Measurements from ENCODE around the gene MMP17.
"Not testable (repeated sequence)": the region's sequence is repeated elsewhere in the genome, so short reads cannot be mapped to it uniquely, and the experiment has no call there.

Gene MMP17

DNA sequence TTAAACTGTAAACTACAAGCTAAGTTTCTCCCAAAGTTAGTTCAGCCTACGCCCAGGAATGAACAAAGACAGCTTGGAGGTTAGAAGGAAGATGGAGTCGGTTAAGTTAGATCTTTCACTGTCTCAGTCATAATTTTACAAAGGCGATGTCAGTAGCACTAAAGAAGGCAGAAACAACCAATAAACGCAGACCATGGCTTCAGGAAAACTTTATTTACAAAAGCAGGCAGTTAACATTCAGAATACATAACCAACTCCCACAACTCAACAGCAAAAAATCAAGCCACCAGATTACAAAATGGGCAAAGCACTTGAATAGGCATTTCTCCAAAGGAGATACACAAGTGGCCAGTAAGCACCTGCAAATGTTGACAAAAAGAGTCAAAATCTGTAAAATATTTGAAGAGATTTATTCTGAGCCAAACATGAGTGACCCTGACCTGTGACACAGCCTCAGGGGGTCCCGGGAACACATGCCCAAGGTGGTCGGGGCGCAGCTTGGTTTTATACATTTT lies 57.4 kb downstream of the MMP17 start:
- Mint-ChIP-seq H3K27me3 (peaks cover 12% of the 10 kb centered on the region), H3K4me1 (peaks cover 2% of the 10 kb centered on the region), H3K36me3 (peaks cover 2% of the 10 kb centered on the region), H3K27ac (no peak overlapping the region), H3K4me3 (no peak overlapping the region), H3K9me3 (peaks cover 6% of the 10 kb centered on the region)
- no peak for DNase-seq (ENCODE audit: low spot score in 2 of 2)
- no peak for ATAC-seq (ENCODE audit: low read depth)

GRCh38 chr12:131891722-131892121 lies 63.5 kb downstream of the MMP17 start:
- DNase-seq (ENCODE audit: low spot score in 2 of 2); H3K36me3 Mint-ChIP-seq: not testable (repeated sequence)

GRCh38 chr12:131892711-131893604 lies 64.8 kb downstream of the MMP17 start:
- Mint-ChIP-seq H3K27ac (no peak overlapping the region), H3K4me1 (peaks cover 9% of the 10 kb centered on the region), H3K27me3 (peaks cover 5% of the 10 kb centered on the region), H3K4me3 (no peak overlapping the region), H3K36me3 (no peaks in the 10 kb centered on the region), H3K9me3 (no peaks in the 10 kb centered on the region)
- DNase-seq (ENCODE audit: low spot score in 2 of 2) (no peak), ATAC-seq (ENCODE audit: low read depth) (no peak)

More at GRCh38 chr12:131891722-131892121, 63.5 kb downstream of the MMP17 start:
- not testable (repeated sequence) for H3K27me3 Mint-ChIP-seq; H3K4me3 Mint-ChIP-seq; H3K27ac Mint-ChIP-seq; ATAC-seq (ENCODE audit: low read depth); H3K9me3 Mint-ChIP-seq; H3K4me1 Mint-ChIP-seq

- Mint-ChIP-seq H3K27me3 (peaks cover 2% of the 10 kb centered on the region), H3K27ac (no peak overlapping the region), H3K36me3 (no peaks in the 10 kb centered on the region), H3K4me1 (peaks cover 9% of the 10 kb centered on the region), H3K4me3 (no peak overlapping the region), H3K9me3 (no peaks in the 10 kb centered on the region)
- ATAC-seq (ENCODE audit: low read depth): no peak
- DNase-seq (ENCODE audit: low spot score in 2 of 2): no peak
Observed at GRCh38 chr12:131893605-131894312, 65.6 kb downstream of the MMP17 start.

DNA sequence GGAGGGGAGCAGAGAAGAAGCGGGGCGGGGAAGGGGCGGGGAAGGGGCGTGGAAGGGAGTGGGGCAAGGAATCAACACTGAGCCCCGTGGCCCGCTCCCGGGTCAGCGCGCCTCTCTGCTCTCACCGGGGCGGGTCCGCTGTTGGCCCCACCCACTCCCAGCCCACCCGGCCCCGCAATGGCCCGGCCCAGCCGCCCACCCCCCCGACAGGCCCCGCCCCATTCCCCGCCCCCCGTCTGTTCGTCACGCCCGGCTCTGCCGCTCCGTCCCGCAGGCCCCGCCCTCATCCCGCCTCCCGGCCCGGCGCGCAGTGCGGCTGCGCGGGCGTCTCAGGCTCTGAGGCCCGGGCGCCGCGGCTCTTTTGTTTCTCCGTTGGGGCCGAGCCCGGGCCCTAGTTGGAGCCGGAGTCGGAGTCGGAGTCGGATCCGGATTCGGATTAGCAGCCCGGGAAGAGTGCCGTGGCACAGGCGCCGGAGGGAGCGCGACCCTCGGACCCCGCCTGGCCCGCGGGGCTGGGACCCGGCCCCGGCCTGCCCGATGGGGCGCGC lies 66.2 kb downstream of the MMP17 start, which contains the start of gene ULK1:
Gene ULK1 (plus strand): TSS at position 310 of the 548 bp plus-strand sequence. CDS start 380 bp downstream, outside the sequence.
- Mint-ChIP-seq H3K27ac (peak within 1 kb of the TSS; percentile 92), H3K27me3 (no peaks in the 10 kb centered on the region), H3K36me3 (no peaks in the 10 kb centered on the region), H3K4me1 (peaks cover 9% of the 10 kb centered on the region), H3K4me3 (peak within 1 kb of the TSS; percentile 88), H3K9me3 (no peaks in the 10 kb centered on the region)
- peak; percentile 92 to 94 for DNase-seq (ENCODE audit: low spot score in 2 of 2)
- peak; percentile 81 for ATAC-seq (ENCODE audit: low read depth)

DNA sequence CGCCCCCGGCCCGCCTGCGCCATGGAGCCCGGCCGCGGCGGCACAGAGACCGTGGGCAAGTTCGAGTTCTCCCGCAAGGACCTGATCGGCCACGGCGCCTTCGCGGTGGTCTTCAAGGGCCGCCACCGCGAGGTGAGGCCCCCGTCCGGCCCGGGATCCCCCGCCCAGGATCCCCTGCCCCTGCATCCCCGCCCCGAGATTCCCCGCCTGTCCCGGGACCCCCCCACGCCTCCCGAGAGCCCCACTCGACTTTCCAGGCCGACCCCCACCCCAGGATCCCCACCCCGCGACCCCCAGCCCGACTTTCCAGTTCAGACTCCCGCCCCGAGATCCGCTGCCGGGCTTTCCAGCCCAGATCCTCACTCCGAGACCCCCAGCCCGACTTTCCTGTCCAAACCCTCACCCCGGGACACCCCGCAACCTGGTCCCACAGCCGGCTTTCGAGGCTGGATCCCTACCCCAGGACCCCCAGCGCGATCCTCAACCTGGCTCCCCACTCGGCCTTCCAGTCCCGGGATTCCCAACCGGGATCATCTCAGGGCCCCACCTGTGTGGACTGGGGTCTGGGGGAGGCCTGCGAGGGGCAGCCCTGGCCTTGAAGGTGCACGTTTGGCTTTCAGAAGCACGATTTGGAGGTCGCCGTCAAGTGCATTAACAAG lies 66.9 kb downstream of the MMP17 start:
- Mint-ChIP-seq H3K36me3 (no peaks in the 10 kb centered on the region), H3K4me1 (peaks cover 9% of the 10 kb centered on the region), H3K9me3 (no peaks in the 10 kb centered on the region), H3K27me3 (no peaks in the 10 kb centered on the region), H3K27ac (peak overlapping the region; percentile 92), H3K4me3 (peak overlapping the region; percentile 88)
- DNase-seq (ENCODE audit: low spot score in 2 of 2) (peak in 1 of 2 donors; percentile 39), ATAC-seq (ENCODE audit: low read depth) (no peak)

- no peak for ATAC-seq (ENCODE audit: low read depth)
- Mint-ChIP-seq H3K36me3 (no peaks in the 10 kb centered on the region), H3K27ac (peak overlapping the region; percentile 92), H3K4me3 (peak overlapping the region; percentile 88), H3K9me3 (no peaks in the 10 kb centered on the region), H3K27me3 (no peaks in the 10 kb centered on the region), H3K4me1 (peaks cover 9% of the 10 kb centered on the region)
- DNase-seq (ENCODE audit: low spot score in 2 of 2): no peak
Observed at GRCh38 chr12:131895640-131896079, 67.5 kb downstream of the MMP17 start.

DNA sequence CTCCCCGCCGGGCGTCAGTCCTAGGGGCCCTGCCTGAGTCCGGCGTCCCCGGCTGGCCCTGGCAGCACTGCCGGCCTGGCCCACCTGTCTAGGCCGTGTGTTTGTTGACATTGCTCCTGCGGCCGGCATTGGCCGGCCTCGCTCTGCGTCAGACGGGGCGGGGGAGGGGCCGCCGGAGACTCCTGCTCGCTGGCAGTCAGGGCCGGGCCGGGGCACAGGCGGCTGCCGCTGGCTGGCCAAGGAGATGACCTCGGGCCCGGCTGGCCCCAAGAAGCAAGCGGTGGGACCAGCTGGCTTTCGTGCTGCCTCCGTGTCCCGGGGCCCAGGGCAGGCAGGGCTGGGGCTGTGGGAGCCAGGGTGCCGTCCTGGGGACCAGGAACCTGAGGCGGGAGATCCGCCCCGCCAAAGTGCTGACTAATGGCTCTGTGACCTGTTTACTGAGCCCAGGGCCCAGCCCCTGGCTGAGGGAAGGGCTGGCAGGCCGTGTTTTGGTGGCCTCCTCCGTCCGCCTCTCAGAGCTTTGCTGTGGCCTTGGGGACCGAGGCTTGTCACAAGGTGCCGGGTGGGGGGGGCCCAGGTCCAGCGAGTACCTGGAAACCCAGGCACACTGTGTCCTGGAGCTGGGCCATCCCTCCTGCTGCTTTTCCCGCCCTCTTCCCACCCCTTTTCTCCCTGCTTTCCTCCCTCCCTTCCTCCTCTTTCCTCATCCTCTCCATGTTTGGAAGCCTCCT lies 68.1 kb downstream of the MMP17 start:
- peak overlapping the region; percentile 92 for H3K27ac Mint-ChIP-seq
- H3K27me3 Mint-ChIP-seq: no peaks in the 10 kb centered on the region
- peaks cover 9% of the 10 kb centered on the region for H3K4me1 Mint-ChIP-seq
- peak overlapping the region; percentile 88 for H3K4me3 Mint-ChIP-seq
- ATAC-seq (ENCODE audit: low read depth) (peak; percentile 68), DNase-seq (ENCODE audit: low spot score in 2 of 2) (peak; percentile 47 to 74)
- no peaks in the 10 kb centered on the region for H3K9me3 Mint-ChIP-seq
- H3K36me3 Mint-ChIP-seq: no peaks in the 10 kb centered on the region

DNA sequence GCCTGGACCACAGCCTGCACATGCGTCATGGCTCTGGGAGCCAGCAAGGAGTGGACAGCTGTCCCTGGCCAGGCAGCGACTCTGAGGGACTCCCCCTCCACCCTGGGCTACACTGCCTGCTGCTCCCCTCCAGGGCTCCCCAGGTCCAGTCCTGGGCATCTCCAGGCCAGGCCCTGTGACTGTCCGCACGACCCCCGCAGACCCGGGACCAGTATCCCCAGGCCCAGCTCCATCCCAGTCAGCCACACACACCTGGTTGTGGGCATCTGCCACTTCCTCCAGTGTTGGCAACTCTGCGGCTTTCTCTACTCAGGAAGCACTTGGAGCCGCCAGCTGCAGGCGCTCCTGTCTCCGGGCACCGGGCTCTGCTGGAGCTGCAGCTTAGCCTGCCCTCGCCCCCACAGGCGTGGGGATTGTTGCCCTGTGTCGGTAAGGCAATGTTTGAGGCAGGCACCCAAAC lies 68.6 kb downstream of the MMP17 start:
- Mint-ChIP-seq H3K4me1 (peaks cover 9% of the 10 kb centered on the region), H3K4me3 (peak overlapping the region; percentile 79), H3K27ac (peak overlapping the region; percentile 88), H3K36me3 (no peaks in the 10 kb centered on the region), H3K9me3 (no peaks in the 10 kb centered on the region), H3K27me3 (no peaks in the 10 kb centered on the region)
- DNase-seq (ENCODE audit: low spot score in 2 of 2): no peak
- ATAC-seq (ENCODE audit: low read depth): no peak

GRCh38 chr12:131897276-131897675 lies 69.1 kb downstream of the MMP17 start:
- ATAC-seq (ENCODE audit: low read depth) (no peak), DNase-seq (ENCODE audit: low spot score in 2 of 2) (no peak)
- Mint-ChIP-seq H3K36me3 (peaks cover 1% of the 10 kb centered on the region), H3K4me3 (peak overlapping the region; percentile 2), H3K4me1 (peaks cover 10% of the 10 kb centered on the region), H3K27me3 (no peaks in the 10 kb centered on the region), H3K27ac (peak overlapping the region; percentile 88), H3K9me3 (no peaks in the 10 kb centered on the region)

DNA sequence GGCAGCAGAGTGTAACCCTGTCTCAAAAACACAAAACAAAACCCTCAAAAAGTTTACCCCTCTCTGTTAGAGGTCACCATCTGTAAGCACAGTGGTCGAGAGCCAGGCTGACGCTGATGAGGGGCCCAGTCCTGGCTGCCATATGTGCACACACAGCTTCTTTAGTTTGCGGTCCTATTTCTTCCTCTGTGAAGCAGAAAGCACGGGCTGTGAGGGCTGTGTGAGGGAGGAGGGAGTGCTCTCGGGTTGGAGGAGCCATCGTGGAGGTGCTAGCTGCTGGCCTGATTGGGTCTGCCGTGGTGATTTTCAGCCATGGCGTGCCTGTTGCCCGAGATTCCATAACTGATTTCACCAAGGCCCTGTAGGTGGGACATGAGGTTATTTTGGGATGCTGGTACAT lies 69.7 kb downstream of the MMP17 start:
- H3K9me3 Mint-ChIP-seq: no peaks in the 10 kb centered on the region
- DNase-seq (ENCODE audit: low spot score in 2 of 2) (no peak), ATAC-seq (ENCODE audit: low read depth) (no peak)

DNA sequence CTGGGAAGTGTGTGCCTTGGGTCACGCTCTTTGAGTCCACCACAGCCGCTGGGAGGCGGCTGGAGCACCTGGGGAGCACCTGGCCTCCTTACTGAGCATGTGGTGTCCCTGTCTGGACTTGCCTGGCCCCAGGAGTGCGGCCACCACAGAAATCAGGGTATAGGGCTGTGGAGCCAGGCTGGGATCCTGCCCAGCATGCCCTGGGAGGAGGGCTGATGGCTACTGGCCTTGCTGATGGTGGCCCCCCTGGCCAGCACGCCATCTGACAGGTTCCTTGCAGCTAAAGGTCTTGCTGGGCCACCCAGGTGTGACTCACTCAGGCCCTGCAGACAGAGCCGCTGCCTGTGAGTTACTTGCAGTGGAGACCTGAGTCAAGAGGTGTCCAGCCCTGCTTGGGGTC lies 72.2 kb downstream of the MMP17 start:
- no peak overlapping the region for H3K4me3 Mint-ChIP-seq
- no peak for DNase-seq (ENCODE audit: low spot score in 2 of 2)
- H3K36me3 Mint-ChIP-seq: peaks cover 1% of the 10 kb centered on the region
- ATAC-seq (ENCODE audit: low read depth): no peak
- no peaks in the 10 kb centered on the region for H3K27me3 Mint-ChIP-seq
- no peak overlapping the region for H3K27ac Mint-ChIP-seq
- H3K4me1 Mint-ChIP-seq: peaks cover 14% of the 10 kb centered on the region
- H3K9me3 Mint-ChIP-seq: no peaks in the 10 kb centered on the region

More for the DNA sequence above, 69.7 kb downstream of the MMP17 start:
- peaks cover 11% of the 10 kb centered on the region for H3K4me1 Mint-ChIP-seq
- H3K36me3 Mint-ChIP-seq: peaks cover 1% of the 10 kb centered on the region
- H3K4me3 Mint-ChIP-seq: no peak overlapping the region
- H3K27me3 Mint-ChIP-seq: no peaks in the 10 kb centered on the region
- H3K27ac Mint-ChIP-seq: no peak overlapping the region
